ENCODE data around the gene PTPRN2.
"Not testable (repeated sequence)": the region's sequence is repeated elsewhere in the genome, so short reads cannot be mapped to it uniquely, and the experiment has no call there.

The PTPRN2 gene

DNA sequence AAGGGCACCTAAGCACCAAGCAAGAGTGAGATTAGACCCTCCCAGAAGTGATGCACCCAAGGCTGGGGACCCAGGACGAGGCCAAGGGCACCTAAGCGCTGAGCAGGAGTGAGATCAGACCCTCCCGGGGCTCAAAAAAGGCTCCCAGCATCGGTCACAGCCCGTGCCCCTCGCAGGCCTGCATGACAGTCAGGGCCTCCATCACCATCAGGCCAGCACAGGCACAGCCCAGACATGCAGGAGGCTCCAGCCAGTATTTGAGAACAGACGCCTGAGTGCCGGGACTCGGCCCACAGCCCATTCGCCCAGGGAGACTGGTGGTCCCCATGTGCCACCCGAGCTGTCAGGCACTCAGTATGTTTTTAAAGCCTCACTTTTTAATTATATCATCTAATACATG is 595.9 kb downstream of the PTPRN2 start:
- DNase-seq (ENCODE audit: low read depth in 1 of 2, low spot score in 1 of 2) = no peak

- DNase-seq (ENCODE audit: low read depth in 1 of 2, low spot score in 1 of 2) = no peak
Measured at GRCh38 chr7:157991351-157991750, 596.3 kb downstream of the PTPRN2 start.

DNA sequence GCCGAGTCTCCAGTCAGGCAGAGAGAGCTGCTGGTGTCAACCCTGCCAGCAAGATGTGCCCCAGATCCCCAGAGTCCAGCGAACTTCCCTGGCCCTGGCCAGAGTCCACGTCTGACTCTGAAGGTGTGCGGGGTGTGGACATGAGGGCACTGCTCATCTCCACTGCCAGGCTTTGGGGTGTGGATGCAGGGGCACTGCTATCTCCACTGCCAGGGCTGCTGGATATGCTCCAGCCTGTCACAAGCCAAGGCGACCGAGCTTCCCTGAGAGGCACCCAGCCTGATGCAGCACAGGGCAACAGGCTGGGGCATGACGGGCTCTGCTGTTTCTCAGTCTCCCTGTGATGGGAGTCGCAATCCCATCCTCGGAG is 596.8 kb downstream of the PTPRN2 start:
- DNase-seq (ENCODE audit: low read depth in 1 of 2, low spot score in 1 of 2) = no peak

- DNase-seq (ENCODE audit: low read depth in 1 of 2, low spot score in 1 of 2) = no peak
Measured at GRCh38 chr7:157990226-157990880, 597.3 kb downstream of the PTPRN2 start.

GRCh38 chr7:157989589-157989988 is 598.0 kb downstream of the PTPRN2 start:
- no peak for DNase-seq (ENCODE audit: low read depth in 1 of 2, low spot score in 1 of 2)

DNA sequence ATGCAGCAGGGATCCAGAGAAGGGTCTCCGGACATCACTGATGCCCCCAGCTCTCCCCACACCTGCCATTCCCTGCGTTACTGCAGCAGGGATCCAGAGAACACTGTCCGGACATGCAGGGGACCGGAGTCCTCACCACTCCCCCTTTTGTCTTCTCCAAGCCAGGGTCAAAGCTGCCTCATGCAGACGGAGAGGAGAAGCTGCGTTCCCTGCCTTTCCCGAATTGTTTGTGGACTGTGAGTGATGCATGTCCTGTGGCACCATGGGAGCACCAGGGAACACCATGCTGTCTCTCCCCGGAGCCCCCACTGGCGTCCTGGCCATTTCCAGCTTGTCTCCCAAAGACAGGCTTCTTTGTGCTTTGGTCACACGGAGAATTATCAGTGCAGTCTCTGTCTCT is 599.7 kb downstream of the PTPRN2 start:
- DNase-seq (ENCODE audit: low read depth in 1 of 2, low spot score in 1 of 2) = no peak

- no peak for DNase-seq (ENCODE audit: low read depth in 1 of 2, low spot score in 1 of 2)
Measured at GRCh38 chr7:157986051-157986450, 601.6 kb downstream of the PTPRN2 start.

DNA sequence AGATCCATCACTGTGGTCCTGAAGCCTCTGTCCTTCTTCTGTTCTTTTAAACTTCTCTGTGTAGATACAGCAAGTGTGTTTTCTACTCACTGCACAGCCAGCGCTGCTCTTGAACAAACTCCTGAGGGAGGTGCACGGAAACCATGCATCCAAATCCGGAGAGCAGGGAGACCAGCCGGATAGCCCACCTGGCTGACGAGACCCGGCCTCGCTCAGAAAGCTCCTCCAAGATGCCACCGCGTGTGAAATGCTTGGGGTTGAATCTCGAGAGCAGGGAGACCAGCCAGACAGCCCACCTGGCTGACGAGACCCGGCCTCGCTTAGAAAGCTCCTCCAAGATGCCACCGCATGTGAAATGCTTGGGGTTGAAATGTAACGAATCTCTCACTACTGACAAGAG is 602.0 kb downstream of the PTPRN2 start:
- DNase-seq (ENCODE audit: low read depth in 1 of 2, low spot score in 1 of 2) = no peak

DNA sequence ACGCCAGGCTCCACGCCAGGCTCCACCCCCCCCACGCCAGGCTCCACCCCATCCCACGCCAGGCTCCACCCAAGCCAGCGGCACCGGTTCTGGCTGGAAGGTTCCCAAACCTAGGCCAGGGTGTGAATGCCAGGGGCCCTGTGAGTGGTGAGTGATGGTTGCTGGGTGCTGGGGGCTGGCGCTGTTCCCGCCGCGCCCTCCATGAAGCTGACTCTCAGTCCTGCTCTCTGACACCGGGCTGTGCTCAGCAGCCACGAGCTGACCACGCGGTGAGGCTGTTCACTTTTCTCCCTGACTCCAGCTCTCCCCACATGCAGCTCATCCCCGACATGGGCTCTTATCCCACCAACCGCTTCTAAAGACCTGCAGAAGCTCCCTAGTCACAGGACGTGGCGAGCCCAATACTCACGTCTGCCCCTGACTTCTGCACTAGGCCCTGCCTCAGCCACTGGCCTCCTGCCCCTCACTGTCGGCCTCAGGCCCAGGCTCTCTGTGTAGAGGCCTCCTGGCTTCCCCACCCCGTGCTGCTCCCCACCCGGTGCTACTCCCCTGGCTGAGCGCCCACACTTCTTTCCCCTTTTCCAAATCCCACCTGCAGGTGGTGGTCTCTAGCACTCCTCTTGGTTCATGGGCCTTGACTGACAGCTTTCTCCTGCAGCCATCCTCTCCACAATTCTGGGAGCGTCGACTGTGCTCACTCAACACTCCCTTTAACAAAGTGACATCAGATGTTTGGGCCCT is 603.0 kb downstream of the PTPRN2 start:
- DNase-seq (ENCODE audit: low read depth in 1 of 2, low spot score in 1 of 2) = no peak

DNA sequence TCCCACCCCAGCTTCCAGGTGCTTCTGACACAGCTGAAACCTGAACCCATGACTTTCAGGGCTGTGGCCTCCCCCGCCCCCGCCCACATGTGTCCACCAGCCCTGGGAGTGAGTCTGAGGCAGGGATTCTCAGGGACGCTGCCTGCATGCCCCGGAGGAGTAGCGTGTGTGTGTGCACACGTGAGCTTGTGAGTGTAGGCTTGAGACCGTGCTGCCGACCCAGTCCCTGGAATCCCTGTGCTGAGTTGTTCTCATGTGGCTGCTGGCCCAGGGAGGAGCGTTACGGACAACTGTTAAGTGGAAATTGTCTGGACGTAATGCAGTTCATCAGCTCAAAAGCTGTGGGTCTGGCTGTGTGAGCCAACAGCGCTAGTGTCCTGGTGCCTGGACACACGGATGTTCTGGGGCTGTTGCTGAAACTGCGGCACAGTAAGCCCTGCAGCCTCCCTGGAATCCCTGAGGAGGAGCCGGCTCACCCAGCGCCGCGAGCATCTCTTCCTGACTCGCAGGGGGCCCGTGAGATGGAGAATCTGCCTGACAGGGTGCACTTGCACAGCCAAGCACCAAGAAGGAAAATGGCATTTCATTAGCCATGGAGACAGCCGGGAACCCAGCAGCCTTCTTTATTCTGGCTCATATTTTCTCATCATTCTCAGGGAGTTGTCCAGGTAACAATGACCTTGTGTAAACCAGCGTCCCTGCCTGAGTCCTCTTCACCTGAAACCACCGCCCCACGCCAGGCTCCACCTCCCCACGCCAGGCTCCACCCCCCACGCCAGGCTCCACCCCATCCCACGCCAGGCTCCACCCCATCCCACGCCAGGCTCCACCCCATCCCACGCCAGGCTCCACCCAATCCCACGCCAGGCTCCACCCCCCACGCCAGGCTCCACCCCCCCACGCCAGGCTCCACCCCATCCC is 603.9 kb downstream of the PTPRN2 start:
- no peak for DNase-seq (ENCODE audit: low read depth in 1 of 2, low spot score in 1 of 2)

- DNase-seq (ENCODE audit: low read depth in 1 of 2, low spot score in 1 of 2) = no peak
Measured at GRCh38 chr7:157981778-157982177, 605.8 kb downstream of the PTPRN2 start.

GRCh38 chr7:157980774-157981173 is 606.8 kb downstream of the PTPRN2 start:
- DNase-seq (ENCODE audit: low read depth in 1 of 2, low spot score in 1 of 2) = no peak

DNA sequence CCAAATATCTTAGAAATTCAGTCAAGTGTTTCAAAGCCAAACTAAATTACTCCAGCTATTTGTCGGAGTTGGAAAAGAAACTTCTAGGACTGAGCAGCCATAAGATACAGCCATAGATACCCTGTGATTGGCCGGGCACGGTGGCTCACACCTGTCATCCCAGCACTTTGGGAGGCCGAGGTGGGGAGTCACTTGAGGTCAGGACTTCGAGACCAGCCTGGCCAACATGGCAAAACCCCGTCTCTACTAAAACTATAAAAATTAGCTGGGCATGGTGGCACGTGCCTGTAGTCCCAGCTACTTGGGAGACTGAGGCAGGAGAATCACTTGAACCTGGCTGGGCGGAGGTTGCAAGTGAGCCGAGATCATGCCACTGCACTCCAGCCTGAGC is 607.3 kb downstream of the PTPRN2 start:
- DNase-seq (ENCODE audit: low read depth in 1 of 2, low spot score in 1 of 2) = not testable (repeated sequence)

- no peak for DNase-seq (ENCODE audit: low read depth in 1 of 2, low spot score in 1 of 2)
Measured at GRCh38 chr7:157979636-157980340, 607.8 kb downstream of the PTPRN2 start.

GRCh38 chr7:157978766-157979165 is 608.9 kb downstream of the PTPRN2 start:
- no peak for DNase-seq (ENCODE audit: low read depth in 1 of 2, low spot score in 1 of 2)

DNA sequence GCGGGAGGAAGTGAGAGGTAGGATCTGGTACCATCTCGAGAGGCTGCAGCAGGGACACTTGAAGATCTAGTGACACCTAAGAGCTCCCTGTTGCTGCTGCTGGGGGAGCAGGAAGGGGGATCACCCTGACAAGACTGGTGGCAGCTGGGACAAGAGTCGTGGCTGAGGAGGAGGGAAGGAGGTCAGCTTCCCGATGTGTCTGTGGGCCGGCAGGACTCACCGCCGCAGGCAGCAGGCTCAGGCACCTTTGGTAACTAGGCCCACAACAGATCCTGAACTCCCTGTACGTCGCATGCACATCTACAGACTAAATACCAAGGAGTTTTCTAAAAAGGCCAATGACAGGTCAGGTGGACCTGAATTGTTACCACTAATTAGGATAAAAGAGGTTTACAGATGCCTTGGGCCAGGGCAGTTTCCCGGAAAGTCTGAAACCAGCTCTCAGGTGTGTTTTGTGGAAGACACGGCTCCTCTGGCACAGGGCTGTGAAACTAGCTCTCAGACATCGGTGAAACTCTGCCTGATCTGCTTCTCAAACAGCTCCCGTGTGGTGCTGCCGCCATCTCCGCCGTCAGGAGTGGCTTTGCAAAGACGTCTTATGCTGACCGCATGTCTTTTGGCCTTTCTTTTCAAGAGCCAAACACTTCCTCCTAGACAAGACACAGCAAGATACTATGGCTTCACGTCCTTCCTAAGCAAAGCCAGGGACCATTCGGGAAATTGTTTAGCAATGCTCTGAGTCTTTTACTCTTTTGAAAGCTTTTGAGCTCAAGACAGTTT is 609.7 kb downstream of the PTPRN2 start:
- no peak for DNase-seq (ENCODE audit: low read depth in 1 of 2, low spot score in 1 of 2)

GRCh38 chr7:157977306-157977705 is 610.3 kb downstream of the PTPRN2 start:
- DNase-seq (ENCODE audit: low read depth in 1 of 2, low spot score in 1 of 2) = no peak

DNA sequence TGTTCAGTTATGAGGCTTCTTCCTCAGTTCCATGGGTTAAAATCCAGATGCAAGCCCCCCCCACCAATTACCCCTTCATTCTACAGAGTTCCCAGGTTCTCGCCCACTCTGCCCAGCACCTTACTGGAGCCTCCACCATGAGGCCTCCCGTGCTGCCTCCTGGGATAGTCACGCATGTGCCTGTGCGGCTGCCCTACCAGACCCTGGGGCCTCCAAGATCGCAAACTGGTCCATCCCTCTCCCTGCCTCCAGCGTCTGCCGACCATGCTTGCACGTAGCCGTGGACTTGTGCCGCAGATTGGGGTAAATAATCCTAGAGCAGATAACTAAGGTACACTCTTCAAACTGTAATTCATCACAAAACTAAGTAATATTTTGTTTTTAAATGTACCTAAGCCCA is 611.2 kb downstream of the PTPRN2 start:
- no peak for DNase-seq (ENCODE audit: low read depth in 1 of 2, low spot score in 1 of 2)

DNA sequence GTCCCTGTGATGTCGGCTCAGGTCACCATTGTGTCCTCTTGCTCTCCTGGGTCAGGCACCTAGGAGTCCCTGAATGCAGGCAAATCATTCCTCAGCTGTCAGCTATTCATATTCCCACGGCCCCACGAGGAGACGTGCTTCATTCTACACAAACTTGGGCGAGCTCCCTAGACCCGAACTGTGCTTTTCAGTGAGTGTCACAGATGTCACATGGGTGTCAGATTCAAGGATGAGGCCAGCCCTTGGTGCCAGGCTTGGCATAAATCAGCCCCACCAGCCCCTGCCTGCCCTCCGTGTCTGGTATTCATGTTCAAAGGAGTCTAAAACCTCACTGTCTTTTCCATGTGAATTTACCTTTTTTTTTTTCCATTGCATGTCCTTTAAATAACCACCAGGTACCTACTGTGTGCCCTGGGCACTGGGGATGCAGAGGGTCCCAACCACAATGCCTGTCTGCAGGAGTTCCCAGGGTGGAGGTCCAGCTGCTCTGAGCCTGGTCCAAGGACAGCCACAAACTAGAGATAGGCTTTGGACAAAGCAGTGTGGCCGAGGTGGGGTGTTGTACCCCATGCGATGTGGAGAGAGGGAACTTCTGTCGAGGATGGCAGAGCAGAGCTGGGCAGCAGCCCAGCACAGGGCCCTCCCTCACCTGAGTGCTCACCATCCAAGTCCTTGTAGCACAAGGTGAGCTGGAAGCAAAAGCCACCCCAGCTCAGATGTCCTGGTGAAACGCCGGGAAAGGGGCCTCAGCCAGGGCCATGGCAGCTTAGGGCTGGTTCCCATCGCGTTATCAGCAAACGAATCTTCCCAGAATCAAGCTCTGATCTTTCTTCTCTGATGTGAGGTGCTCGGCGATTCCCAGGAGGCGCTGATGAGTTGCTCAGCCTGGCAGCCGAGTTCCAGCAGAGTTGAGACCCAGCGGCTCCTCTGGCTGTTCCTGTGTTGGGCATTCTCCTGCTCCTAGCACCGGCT is 611.9 kb downstream of the PTPRN2 start:
- no peak for DNase-seq (ENCODE audit: low read depth in 1 of 2, low spot score in 1 of 2)
